Gastroesophageal sphincter (tissue), 3 donors: ENCODE measurements around the gene MEGF8.

Experiments
- CTCF ChIP-seq, 4 experiments: fragments of 200-600 bp in 2 of 4; fragments of 450-650 bp in 2 of 4; sonication (generic) in 1 of 4; IDR thresholded peaks; one replicate each; pipeline ENCODE4 v1.5.1; 2017 to 2019; ENCODE audit warnings: antibody characterized with exemption in 4 of 4, mild to moderate bottlenecking in 2 of 4, moderate library complexity in 2 of 4
- POLR2A ChIP-seq, 2 donors: fragments of 450-650 bp; IDR thresholded peaks; one replicate each; pipeline ENCODE4 v1.6.1; 2017; ENCODE audit warnings: antibody characterized with exemption in 2 of 2, mild to moderate bottlenecking in 2 of 2, moderate library complexity in 1 of 2

GRCh38 chr19:42291435-42291810 lies 34.0 kb upstream of the MEGF8 start:
- TF ChIP-seq CTCF (IDR thresholded peaks at IDR 0.05) (no peak), POLR2A (IDR thresholded peaks at IDR 0.05) (no peak)
